Transverse colon (tissue), 4 donors: ENCODE results near the gene CEP83.

Experiments
- EP300 ChIP-seq: sonication (generic); formaldehyde crosslinking; IDR thresholded peaks from one replicate; pipeline ENCODE4 v1.6.1; 2017; ENCODE audit warnings: antibody characterized with exemption, low read depth
- POLR2AphosphoS5 ChIP-seq, 3 donors: sonication (generic); formaldehyde crosslinking; IDR thresholded peaks; one replicate each; pipeline ENCODE4 v1.6.1; 2016; ENCODE audit warnings: antibody characterized with exemption in 3 of 3
- TF ChIP-seq, protein P1 (sequence below), 5 experiments: fragments of 200-600 bp in 3 of 5; fragments of 450-650 bp in 2 of 5; sonication (generic) in 3 of 5; IDR thresholded peaks; 1 replicate in 2 of 5; 2 replicates in 3 of 5; pipeline ENCODE4 v1.5.1; 2016 to 2017; ENCODE audit warnings: antibody characterized with exemption in 5 of 5, inconsistent platforms in 3 of 5, mild to moderate bottlenecking in 2 of 5, moderate library complexity in 1 of 5

DNA sequence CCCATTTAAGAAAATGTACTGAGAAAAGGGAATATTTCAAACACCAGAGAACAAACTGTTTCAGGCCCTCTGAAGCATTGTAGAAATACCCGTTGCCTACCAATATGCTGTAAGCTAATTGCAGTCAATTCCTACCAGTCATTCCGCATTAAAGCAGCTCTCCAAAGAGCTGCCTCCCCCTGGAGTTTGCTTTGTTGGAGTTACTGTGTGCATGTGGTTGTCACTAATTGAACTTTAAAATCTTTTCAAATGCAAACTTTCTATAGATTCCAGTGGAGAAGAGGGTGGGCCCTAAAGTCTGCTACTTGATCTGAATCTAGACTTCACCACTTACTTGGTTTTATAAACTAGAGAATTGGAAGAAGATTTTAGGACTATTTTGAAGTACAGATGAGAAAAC, 198.5 kb downstream of the CEP83 start:
- TF ChIP-seq, protein P1, sequence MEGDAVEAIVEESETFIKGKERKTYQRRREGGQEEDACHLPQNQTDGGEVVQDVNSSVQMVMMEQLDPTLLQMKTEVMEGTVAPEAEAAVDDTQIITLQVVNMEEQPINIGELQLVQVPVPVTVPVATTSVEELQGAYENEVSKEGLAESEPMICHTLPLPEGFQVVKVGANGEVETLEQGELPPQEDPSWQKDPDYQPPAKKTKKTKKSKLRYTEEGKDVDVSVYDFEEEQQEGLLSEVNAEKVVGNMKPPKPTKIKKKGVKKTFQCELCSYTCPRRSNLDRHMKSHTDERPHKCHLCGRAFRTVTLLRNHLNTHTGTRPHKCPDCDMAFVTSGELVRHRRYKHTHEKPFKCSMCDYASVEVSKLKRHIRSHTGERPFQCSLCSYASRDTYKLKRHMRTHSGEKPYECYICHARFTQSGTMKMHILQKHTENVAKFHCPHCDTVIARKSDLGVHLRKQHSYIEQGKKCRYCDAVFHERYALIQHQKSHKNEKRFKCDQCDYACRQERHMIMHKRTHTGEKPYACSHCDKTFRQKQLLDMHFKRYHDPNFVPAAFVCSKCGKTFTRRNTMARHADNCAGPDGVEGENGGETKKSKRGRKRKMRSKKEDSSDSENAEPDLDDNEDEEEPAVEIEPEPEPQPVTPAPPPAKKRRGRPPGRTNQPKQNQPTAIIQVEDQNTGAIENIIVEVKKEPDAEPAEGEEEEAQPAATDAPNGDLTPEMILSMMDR (IDR thresholded peaks at IDR 0.05) = no peak
- TF ChIP-seq POLR2AphosphoS5 (IDR thresholded peaks at IDR 0.05) = no peak
- no peak for TF ChIP-seq EP300
